Panc1 (cell line): ENCODE results near the gene MINDY4. TPM values are rescaled to one million over a fixed set of nuclear protein-coding genes. Genes with fewer than 3 reads are reported as not detected.

Source experiments
- ATAC-seq: fragments of 200-7000 bp; cut with Tn5 transposase; 2 replicates; pipeline ENCODE4 v1.9.1; 2020; ENCODE audit warnings: mild to moderate bottlenecking, moderate library complexity
- BruUV-seq: library from RNA; stranded (reverse); fragments of 400-500 nt; replicated peaks from 2 replicates; lab custom pipeline; 2021; lab: Mats Ljungman, UMichigan
- CTCF ChIA-PET: fragments of 300-600 bp; sonication (Branson Sonifier 250); formaldehyde crosslinking; loops from one replicate; lab custom pipeline; 2022; ENCODE audit warnings: antibody characterized with exemption; lab: Charles Lee
- POLR2A ChIA-PET: fragments of 300-600 bp; sonication (Branson Sonifier 250); formaldehyde crosslinking; loops from one replicate; lab custom pipeline; 2022; ENCODE audit warnings: antibody characterized with exemption; lab: Charles Lee
- DNase-seq: peaks from one replicate; pipeline ENCODE4 v3.0.0-alpha.2; 2010; ENCODE audit warnings: low read depth, low spot score
- H3K27ac ChIP-seq: 2 replicates; pipeline ENCODE4 v1.5.1; 2011; ENCODE audit warnings: mild to moderate bottlenecking, low read length, inconsistent platforms
- H3K27me3 ChIP-seq: fragments of 200-500 bp; sonication (Bioruptor generic); 2 replicates; pipeline ENCODE4 v1.6.0; 2014; ENCODE audit warnings: low read length, inconsistent platforms; ENCODE audit not compliant: control insufficient read depth, insufficient read depth
- H3K36me3 ChIP-seq: fragments of 200-500 bp; sonication (Bioruptor generic); 2 replicates; pipeline ENCODE4 v1.5.1; 2014; ENCODE audit warnings: inconsistent platforms, mild to moderate bottlenecking, low read length, moderate library complexity; ENCODE audit not compliant: control insufficient read depth, insufficient read depth
- H3K4me1 ChIP-seq: 2 replicates; pipeline ENCODE4 v1.5.1; 2011; ENCODE audit warnings: inconsistent platforms, mild to moderate bottlenecking, low read length, moderate library complexity; ENCODE audit not compliant: control insufficient read depth, insufficient read depth
- H3K4me3 ChIP-seq, 2 experiments: 2 replicates each; pipeline ENCODE4 v1.5.1; 2011 to 2012; ENCODE audit warnings: low read depth in 2 of 2, low read length in 2 of 2, mild to moderate bottlenecking in 2 of 2, inconsistent platforms in 1 of 2, moderate library complexity in 1 of 2
- H3K9me3 ChIP-seq: fragments of 200-500 bp; sonication (Bioruptor generic); 2 replicates; pipeline ENCODE4 v1.5.1; 2014; ENCODE audit warnings: low read depth, mild to moderate bottlenecking, inconsistent platforms, low read length, moderate library complexity; ENCODE audit not compliant: control insufficient read depth, insufficient read depth
- POLR2AphosphoS5 ChIP-seq: IDR thresholded peaks from 2 replicates; pipeline ENCODE4 v1.6.1; 2012; ENCODE audit warnings: mild to moderate bottlenecking, low read depth, low read length, moderate library complexity
- SIN3A ChIP-seq: IDR thresholded peaks from 2 replicates; pipeline ENCODE4 v1.6.1; 2012; ENCODE audit warnings: low read depth, mild to moderate bottlenecking, low read length, moderate library complexity, borderline replicate concordance; ENCODE audit not compliant: insufficient read depth
- TCF7L2 ChIP-seq: IDR thresholded peaks from 2 replicates; pipeline ENCODE4 v1.6.1; 2011; ENCODE audit warnings: mild to moderate bottlenecking, low read depth, low read length, inconsistent platforms
- in situ Hi-C: cut with HindIII; loops from 2 replicates; pipeline ENCODE4 v1.10.0; 2016; ENCODE audit warnings: low sequenced_read_pairs, low pct_unique_long_range_greater_than_20kb
- intact Hi-C: fragments of 100-400 bp; cut with micrococcal nuclease; formaldehyde crosslinking; loops from one replicate; pipeline ENCODE4 v1.10.0; 2022; ENCODE audit not compliant: unreplicated experiment
- total RNA-seq: library from RNA; stranded (reverse); gene quantifications from one replicate; pipeline ENCODE4 v1.2.1, GENCODE V29; 2021; ENCODE audit not compliant: unreplicated experiment
- TF ChIP-seq, protein P1 (sequence below), 2 experiments: IDR thresholded peaks; 2 replicates each; pipeline ENCODE4 v1.6.1; 2011 to 2012; ENCODE audit warnings: low read depth in 2 of 2, control low read depth in 1 of 2, low read length in 1 of 2, mild to moderate bottlenecking in 1 of 2, moderate library complexity in 1 of 2; ENCODE audit not compliant: insufficient read depth in 1 of 2
- TF ChIP-seq, protein P2 (sequence below): fragments of 450-650 bp; IDR thresholded peaks from 2 replicates; pipeline ENCODE4 v1.5.1; 2017; ENCODE audit warnings: mild to moderate bottlenecking

The MINDY4 gene
- total RNA-seq, 1 experiment from 2014 or later: 6.2 TPM

DNA sequence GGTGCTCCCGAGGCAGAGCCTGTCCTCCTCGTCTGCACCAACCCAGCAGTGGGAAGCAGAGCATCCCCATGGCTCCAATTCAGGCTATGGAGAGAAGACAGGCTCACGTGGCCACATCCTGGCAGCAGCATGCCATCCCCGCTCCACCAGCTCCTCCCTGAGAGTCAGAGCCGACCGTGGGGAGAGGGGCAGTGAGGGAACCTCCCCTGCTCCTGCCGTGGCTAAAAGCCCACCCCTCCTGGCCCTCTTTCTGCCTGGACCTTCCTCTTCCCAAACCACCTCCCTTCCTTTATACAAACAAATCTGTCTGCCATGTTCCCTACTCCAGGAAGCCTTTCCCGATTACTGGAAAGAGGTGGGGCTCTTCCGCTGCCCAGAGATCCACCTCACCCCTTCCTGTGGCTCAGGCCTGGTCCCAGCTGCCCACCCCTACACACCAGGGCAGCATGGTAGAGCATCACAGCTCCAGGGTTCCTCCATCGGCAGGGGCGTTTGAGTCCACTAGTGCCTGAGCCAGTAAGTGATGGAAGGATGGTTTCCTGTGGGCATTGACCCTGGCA, 129.7 kb downstream of the MINDY4 start:
- no peak overlapping the region for H3K27ac ChIP-seq
- no peak overlapping the region for H3K4me3 ChIP-seq
- BruUV-seq: no TSS peak
- no peaks in the 10 kb centered on the region for H3K9me3 ChIP-seq
- no peak for ATAC-seq
- intact Hi-C loops (loop anchor here (10.0 kb wide), 1 partner anchor 96 kb away; no protein-coding TSS in a partner anchor), in situ Hi-C loops (no loop called here)
- no peak for DNase-seq
- peaks cover 8% of the 10 kb centered on the region for H3K4me1 ChIP-seq
- TF ChIP-seq SIN3A (no peak), POLR2AphosphoS5 (no peak), TCF7L2 (no peak)
- TF ChIP-seq, protein P1, sequence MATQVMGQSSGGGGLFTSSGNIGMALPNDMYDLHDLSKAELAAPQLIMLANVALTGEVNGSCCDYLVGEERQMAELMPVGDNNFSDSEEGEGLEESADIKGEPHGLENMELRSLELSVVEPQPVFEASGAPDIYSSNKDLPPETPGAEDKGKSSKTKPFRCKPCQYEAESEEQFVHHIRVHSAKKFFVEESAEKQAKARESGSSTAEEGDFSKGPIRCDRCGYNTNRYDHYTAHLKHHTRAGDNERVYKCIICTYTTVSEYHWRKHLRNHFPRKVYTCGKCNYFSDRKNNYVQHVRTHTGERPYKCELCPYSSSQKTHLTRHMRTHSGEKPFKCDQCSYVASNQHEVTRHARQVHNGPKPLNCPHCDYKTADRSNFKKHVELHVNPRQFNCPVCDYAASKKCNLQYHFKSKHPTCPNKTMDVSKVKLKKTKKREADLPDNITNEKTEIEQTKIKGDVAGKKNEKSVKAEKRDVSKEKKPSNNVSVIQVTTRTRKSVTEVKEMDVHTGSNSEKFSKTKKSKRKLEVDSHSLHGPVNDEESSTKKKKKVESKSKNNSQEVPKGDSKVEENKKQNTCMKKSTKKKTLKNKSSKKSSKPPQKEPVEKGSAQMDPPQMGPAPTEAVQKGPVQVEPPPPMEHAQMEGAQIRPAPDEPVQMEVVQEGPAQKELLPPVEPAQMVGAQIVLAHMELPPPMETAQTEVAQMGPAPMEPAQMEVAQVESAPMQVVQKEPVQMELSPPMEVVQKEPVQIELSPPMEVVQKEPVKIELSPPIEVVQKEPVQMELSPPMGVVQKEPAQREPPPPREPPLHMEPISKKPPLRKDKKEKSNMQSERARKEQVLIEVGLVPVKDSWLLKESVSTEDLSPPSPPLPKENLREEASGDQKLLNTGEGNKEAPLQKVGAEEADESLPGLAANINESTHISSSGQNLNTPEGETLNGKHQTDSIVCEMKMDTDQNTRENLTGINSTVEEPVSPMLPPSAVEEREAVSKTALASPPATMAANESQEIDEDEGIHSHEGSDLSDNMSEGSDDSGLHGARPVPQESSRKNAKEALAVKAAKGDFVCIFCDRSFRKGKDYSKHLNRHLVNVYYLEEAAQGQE (IDR thresholded peaks at IDR 0.05; ENCODE audit: insufficient read depth in 1 of 2, low read depth in 2 of 2, low read length in 1 of 2): no peak
- TF ChIP-seq, protein P2, sequence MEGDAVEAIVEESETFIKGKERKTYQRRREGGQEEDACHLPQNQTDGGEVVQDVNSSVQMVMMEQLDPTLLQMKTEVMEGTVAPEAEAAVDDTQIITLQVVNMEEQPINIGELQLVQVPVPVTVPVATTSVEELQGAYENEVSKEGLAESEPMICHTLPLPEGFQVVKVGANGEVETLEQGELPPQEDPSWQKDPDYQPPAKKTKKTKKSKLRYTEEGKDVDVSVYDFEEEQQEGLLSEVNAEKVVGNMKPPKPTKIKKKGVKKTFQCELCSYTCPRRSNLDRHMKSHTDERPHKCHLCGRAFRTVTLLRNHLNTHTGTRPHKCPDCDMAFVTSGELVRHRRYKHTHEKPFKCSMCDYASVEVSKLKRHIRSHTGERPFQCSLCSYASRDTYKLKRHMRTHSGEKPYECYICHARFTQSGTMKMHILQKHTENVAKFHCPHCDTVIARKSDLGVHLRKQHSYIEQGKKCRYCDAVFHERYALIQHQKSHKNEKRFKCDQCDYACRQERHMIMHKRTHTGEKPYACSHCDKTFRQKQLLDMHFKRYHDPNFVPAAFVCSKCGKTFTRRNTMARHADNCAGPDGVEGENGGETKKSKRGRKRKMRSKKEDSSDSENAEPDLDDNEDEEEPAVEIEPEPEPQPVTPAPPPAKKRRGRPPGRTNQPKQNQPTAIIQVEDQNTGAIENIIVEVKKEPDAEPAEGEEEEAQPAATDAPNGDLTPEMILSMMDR: no peak
- H3K27me3 ChIP-seq: no peaks in the 10 kb centered on the region
- no peaks in the 10 kb centered on the region for H3K36me3 ChIP-seq
- CTCF ChIA-PET: no interaction called here
- POLR2A ChIA-PET: no interaction called here

DNA sequence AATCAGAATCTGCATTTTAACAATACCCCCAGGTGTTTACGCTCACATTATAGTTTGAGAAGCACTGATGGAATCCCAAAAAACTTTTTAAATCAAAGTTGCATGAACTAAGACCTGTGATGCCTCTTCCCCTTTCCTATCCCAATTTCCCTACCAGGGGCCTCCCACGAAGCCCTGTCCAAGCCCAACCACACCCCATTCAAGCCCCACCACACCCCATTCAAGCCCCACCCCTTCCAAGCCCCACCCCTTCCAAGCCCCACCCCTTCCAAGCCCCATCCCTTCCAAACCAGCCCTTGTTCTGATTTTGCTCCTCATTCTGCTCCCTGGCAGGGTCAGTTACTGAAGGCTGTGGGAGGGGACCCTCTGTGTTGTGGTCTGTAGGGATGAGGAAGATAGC, 130.6 kb downstream of the MINDY4 start:
- Histone ChIP-seq H3K27me3 (no peaks in the 10 kb centered on the region), H3K9me3 (no peaks in the 10 kb centered on the region), H3K27ac (no peak overlapping the region), H3K36me3 (no peaks in the 10 kb centered on the region), H3K4me3 (no peak overlapping the region), H3K4me1 (peaks cover 6% of the 10 kb centered on the region)
- no TSS peak for BruUV-seq
- CTCF ChIA-PET: no interaction called here
- no peak for DNase-seq
- ATAC-seq: no peak
- POLR2A ChIA-PET: no interaction called here
- intact Hi-C loops: loop anchor here (10.0 kb wide), 1 partner anchor 97 kb away; no protein-coding TSS in a partner anchor
- in situ Hi-C loops: no loop called here
- TF ChIP-seq TCF7L2 (no peak), SIN3A (no peak), POLR2AphosphoS5 (no peak)
- TF ChIP-seq, protein P2: no peak
- TF ChIP-seq, protein P1 (IDR thresholded peaks at IDR 0.05; ENCODE audit: insufficient read depth in 1 of 2, low read depth in 2 of 2, low read length in 1 of 2): no peak
